HCT116 (cell line): ENCODE results near the gene PPP2R5C. TPM values are rescaled to one million over a fixed set of nuclear protein-coding genes. Genes with fewer than 3 reads are reported as not detected.

Experiments
- ATAC-seq: fragments of 200-7000 bp; cut with Tn5 transposase; 2 replicates; pipeline ENCODE4 v1.9.1; 2020; ENCODE audit warnings: mild to moderate bottlenecking, moderate library complexity
- BruUV-seq: library from RNA; stranded (reverse); fragments of 400-500 nt; replicated peaks from 2 replicates; lab custom pipeline; 2021; lab: Mats Ljungman, UMichigan
- CTCF ChIA-PET: fragments of 300-600 bp; sonication (Branson Sonifier 250); formaldehyde crosslinking; loops from one replicate; lab custom pipeline; 2021; ENCODE audit warnings: antibody characterized with exemption; lab: Charles Lee
- POLR2A ChIA-PET: fragments of 300-600, 350-600 bp; sonication (Branson Sonifier 250); formaldehyde crosslinking; loops from one replicate; lab custom pipeline; 2021; ENCODE audit warnings: antibody characterized with exemption; lab: Charles Lee
- RAD21 ChIA-PET, 2 experiments: fragments of 300-600 bp; sonication (Branson Sonifier 250); formaldehyde crosslinking; loops; one replicate each; lab custom pipeline; 2023; ENCODE audit warnings: low total read pairs in 2 of 2; ENCODE audit not compliant: uncharacterized antibody in 2 of 2, unreplicated experiment in 2 of 2, low non-redundant PET in 1 of 2; lab: Charles Lee
- DNase-seq: peaks from one replicate; pipeline ENCODE4 v3.0.0-alpha.2; 2010; ENCODE audit warnings: low read depth, low spot score
- H2AFZ ChIP-seq: fragments of 200-600 bp; shearing (Covaris generic), sonication (generic); 2 replicates; pipeline ENCODE4 v1.6.1; 2017; ENCODE audit warnings: low read depth, mixed run types, mixed read lengths, antibody characterized with exemption, low read length; ENCODE audit not compliant: poor library complexity, severe bottlenecking
- H3K27ac ChIP-seq: 2 replicates; pipeline ENCODE4 v1.5.1; 2012; ENCODE audit warnings: low read depth, low read length
- H3K27me3 ChIP-seq: fragments of 200-600 bp; sonication (generic); 2 replicates; pipeline ENCODE4 v1.6.1; 2016; ENCODE audit warnings: mixed run types, low read length, mixed read lengths; ENCODE audit not compliant: insufficient read depth
- H3K36me3 ChIP-seq, 2 experiments: fragments of 200-500 bp in 1 of 2; fragments of 200-600 bp in 1 of 2; sonication (Bioruptor generic) in 1 of 2; sonication (generic) in 1 of 2; 2 replicates each; pipeline versions ENCODE4 v1.5.1 to v1.6.1; 2014 to 2016; ENCODE audit warnings: low read length in 2 of 2, inconsistent platforms in 1 of 2, mixed read lengths in 1 of 2, mixed run types in 1 of 2; ENCODE audit not compliant: insufficient read depth in 2 of 2, control insufficient read depth in 1 of 2
- H3K4me1 ChIP-seq, 2 experiments: fragments of 200-600 bp in 1 of 2; sonication (generic) in 1 of 2; 2 replicates each; pipeline versions ENCODE4 v1.5.1 to v1.6.1; 2012 to 2017; ENCODE audit warnings: low read length in 2 of 2, inconsistent platforms in 1 of 2, mild to moderate bottlenecking in 1 of 2, mixed read lengths in 1 of 2, mixed run types in 1 of 2, moderate library complexity in 1 of 2; ENCODE audit not compliant: insufficient read depth in 2 of 2, control insufficient read depth in 1 of 2
- H3K4me2 ChIP-seq: fragments of 200-600 bp; sonication (generic); 2 replicates; pipeline ENCODE4 v1.6.1; 2017; ENCODE audit warnings: mixed run types, low read length, mixed read lengths
- H3K4me3 ChIP-seq, 2 experiments: fragments of 200-600 bp in 1 of 2; sonication (generic) in 1 of 2; replicated peaks in 1 of 2; 2 replicates each; pipeline ENCODE4 v1.5.1; 2011 to 2016; ENCODE audit warnings: low read length in 2 of 2, control low read depth in 1 of 2, low read depth in 1 of 2, mild to moderate bottlenecking in 1 of 2, mixed read lengths in 1 of 2, mixed run types in 1 of 2
- H3K79me2 ChIP-seq: fragments of 200-600 bp; sonication (generic); 2 replicates; pipeline ENCODE4 v1.6.1; 2017; ENCODE audit warnings: mild to moderate bottlenecking, mixed run types, low read length, moderate library complexity, mixed read lengths; ENCODE audit not compliant: insufficient read depth
- H3K9ac ChIP-seq: fragments of 200-600 bp; sonication (generic); 2 replicates; pipeline ENCODE4 v1.6.1; 2016; ENCODE audit warnings: low read length, mixed read lengths
- H3K9me2 ChIP-seq: fragments of 200-600 bp; sonication (generic), shearing (Covaris generic); 2 replicates; pipeline ENCODE4 v1.6.1; 2017; ENCODE audit warnings: mixed run types, mild to moderate bottlenecking, moderate library complexity; ENCODE audit not compliant: insufficient read depth
- H3K9me3 ChIP-seq, 2 experiments: fragments of 200-500 bp in 1 of 2; fragments of 200-600 bp in 1 of 2; sonication (Bioruptor generic) in 1 of 2; sonication (generic) in 1 of 2; 2 replicates each; pipeline ENCODE4 v1.6.1; 2014 to 2017; ENCODE audit warnings: low read length in 2 of 2, mixed read lengths in 2 of 2, inconsistent platforms in 1 of 2, low read depth in 1 of 2, mild to moderate bottlenecking in 1 of 2, mixed run types in 1 of 2, moderate library complexity in 1 of 2; ENCODE audit not compliant: control insufficient read depth in 1 of 2, insufficient read depth in 1 of 2
- H4K20me1 ChIP-seq: fragments of 200-600 bp; sonication (generic), shearing (Covaris generic); 2 replicates; pipeline ENCODE4 v1.6.1; 2017; ENCODE audit warnings: mixed run types, mild to moderate bottlenecking, moderate library complexity; ENCODE audit not compliant: insufficient read depth
- CEBPB ChIP-seq: IDR thresholded peaks from 2 replicates; pipeline ENCODE4 v1.6.1; 2012; ENCODE audit warnings: low read depth
- CTCF ChIP-seq, 3 experiments: fragments of 200-600 bp in 1 of 3; sonication (generic) in 1 of 3; IDR thresholded peaks in 2 of 3; conservative IDR thresholded peaks in 1 of 3; 2 replicates each; pipeline ENCODE4 v1.5.1; 2012 to 2017; ENCODE audit warnings: low read depth in 2 of 3, low read length in 2 of 3, antibody characterized with exemption in 1 of 3, borderline replicate concordance in 1 of 3, control low read depth in 1 of 3, mild to moderate bottlenecking in 1 of 3, mixed read lengths in 1 of 3, mixed run types in 1 of 3, moderate library complexity in 1 of 3; ENCODE audit not compliant: insufficient read depth in 1 of 3
- ELF1 ChIP-seq: IDR thresholded peaks from 2 replicates; pipeline ENCODE4 v1.6.1; 2012; ENCODE audit warnings: low read depth, borderline replicate concordance
- EZH2 ChIP-seq: fragments of 200-600 bp; sonication (generic); IDR thresholded peaks from 2 replicates; pipeline ENCODE4 v1.6.1; 2017; ENCODE audit warnings: antibody characterized with exemption, mixed run types
- JUND ChIP-seq: IDR thresholded peaks from 2 replicates; pipeline ENCODE4 v1.6.1; 2012
- MAX ChIP-seq: IDR thresholded peaks from 2 replicates; pipeline ENCODE4 v1.6.1; 2012
- POLR2A ChIP-seq: IDR thresholded peaks from 2 replicates; pipeline ENCODE4 v1.7.0; 2011; ENCODE audit warnings: borderline replicate concordance; ENCODE audit not compliant: insufficient read depth, insufficient read length; ENCODE audit errors: extremely low read depth
- POLR2AphosphoS5 ChIP-seq: IDR thresholded peaks from 2 replicates; pipeline ENCODE4 v1.6.1; 2011; ENCODE audit warnings: mild to moderate bottlenecking, low read depth, low read length, moderate library complexity
- RAD21 ChIP-seq: IDR thresholded peaks from 2 replicates; pipeline ENCODE4 v1.6.1; 2012; ENCODE audit warnings: low read depth, mild to moderate bottlenecking
- SIN3A ChIP-seq: IDR thresholded peaks from 2 replicates; pipeline ENCODE4 v1.6.1; 2012; ENCODE audit warnings: low read depth
- SRF ChIP-seq: IDR thresholded peaks from 2 replicates; pipeline ENCODE4 v1.6.1; 2012; ENCODE audit warnings: low read depth
- TCF7L2 ChIP-seq: IDR thresholded peaks from 2 replicates; pipeline ENCODE4 v1.7.0; 2011; ENCODE audit warnings: borderline replicate concordance, inconsistent platforms; ENCODE audit not compliant: insufficient read depth, insufficient read length; ENCODE audit errors: extremely low read depth
- ZFX ChIP-seq: fragments of 450-650 bp; IDR thresholded peaks from 2 replicates; pipeline ENCODE4 v1.6.1; 2017
- intact Hi-C: fragments of 100-400 bp; cut with micrococcal nuclease; formaldehyde crosslinking; loops from 2 replicates; pipeline ENCODE4 v1.10.0; 2022
- total RNA-seq: library from RNA; stranded (reverse); gene quantifications from one replicate; pipeline ENCODE4 v1.2.1, GENCODE V29; 2021; ENCODE audit not compliant: unreplicated experiment
- TF ChIP-seq, protein P1 (sequence below): IDR thresholded peaks from 2 replicates; pipeline ENCODE4 v1.6.1; 2012; ENCODE audit warnings: low read depth

PPP2R5C gene
- total RNA-seq, 1 experiment from 2014 or later = 117 TPM

DNA sequence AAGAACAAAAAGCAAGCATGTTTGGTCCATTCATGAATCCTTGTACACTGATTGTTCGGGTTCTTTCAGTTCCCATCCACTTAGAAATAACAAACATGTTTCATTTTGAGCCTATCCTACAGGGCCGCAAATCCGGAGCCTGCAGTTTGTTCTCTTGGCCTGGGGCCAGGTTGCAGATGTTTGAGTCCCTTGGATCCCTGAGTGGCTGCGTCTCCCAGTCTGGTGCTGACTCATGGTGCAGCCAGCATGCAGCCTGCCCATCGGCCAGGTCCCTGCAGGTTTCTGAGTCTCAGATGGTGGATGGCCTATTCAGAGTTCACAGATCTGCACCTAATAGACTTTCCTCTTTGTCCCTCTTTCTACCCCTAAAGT, 201.0 kb downstream of the PPP2R5C start:
- ChIA-PET CTCF (interaction anchor here (1.5 to 2.0 kb wide), 4 partner anchors 84 to 255 kb away, joined by 4 to 9 read pairs (median 6); no protein-coding TSS in a partner anchor), RAD21 (interaction anchor here in 1 of 2 experiments (0.7 to 1.2 kb wide), 2 partner anchors 134 to 192 kb away, joined by 3 to 6 read pairs; no protein-coding TSS in a partner anchor), POLR2A (interaction anchor here (0.6 to 0.7 kb wide), 2 partner anchors 218 to 344 kb away, joined by 3 to 10 read pairs; no protein-coding TSS in a partner anchor)
- Histone ChIP-seq H3K27ac (no peak overlapping the region), H3K36me3 (no peaks in the 10 kb centered on the region), H3K79me2 (peaks cover 31% of the 10 kb centered on the region), H3K27me3 (no peaks in the 10 kb centered on the region), H3K4me2 (peak overlapping the region; percentile 43), H3K9ac (0 out of 2 replicates have a peak overlapping the region, but pooled peaks have one; percentile 7), H3K9me3 (no peaks in the 10 kb centered on the region), H4K20me1 (no peaks in the 10 kb centered on the region), H3K4me1 (peaks cover 23 to 49% of the 10 kb centered on the region in 2 experiments; a peak in 3 of 4 replicates), H2AFZ (peak overlapping the region; percentile 10), H3K9me2 (no peaks in the 10 kb centered on the region), H3K4me3 (no peak overlapping the region)
- no TSS peak for BruUV-seq
- DNase-seq (peak; percentile 21), ATAC-seq (no peak)
- no peak for TF ChIP-seq SRF
- intact Hi-C loops = loop anchor here (5.0 kb wide), 2 partner anchors 175 to 190 kb away; partner anchors contain the start of gene WDR20

DNA sequence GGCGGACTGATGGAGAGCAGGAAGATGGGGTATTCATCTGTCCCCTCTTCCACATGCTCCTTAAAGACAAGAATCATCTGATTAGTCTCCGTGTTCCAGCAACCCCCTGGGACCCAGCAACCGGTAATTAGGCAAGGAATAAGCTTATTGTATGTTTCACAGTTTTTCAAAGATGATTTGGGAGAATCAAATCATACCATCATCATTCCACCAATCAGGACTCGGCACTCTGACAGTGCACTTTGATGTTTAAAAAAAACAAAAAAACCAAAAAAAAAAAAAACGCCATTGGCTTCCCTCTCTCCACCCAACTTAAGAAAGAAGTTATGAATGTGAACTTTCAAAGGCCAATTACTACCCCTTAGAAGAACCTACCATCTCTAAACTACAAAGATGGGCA, 201.5 kb downstream of the PPP2R5C start:
- ChIA-PET POLR2A (interaction anchor here (0.7 to 1.6 kb wide), 2 partner anchors 9 to 218 kb away, joined by 3 to 6 read pairs; no protein-coding TSS in a partner anchor), RAD21 (interaction anchor here in 1 of 2 experiments (0.7 kb wide), 1 partner anchor 134 kb away, joined by 3 read pairs; no protein-coding TSS in a partner anchor), CTCF (interaction anchor here (1.3 kb wide), 1 partner anchor 133 kb away, joined by 8 read pairs; no protein-coding TSS in a partner anchor)
- peaks cover 36% of the 10 kb centered on the region for H3K79me2 ChIP-seq
- no peaks in the 10 kb centered on the region for H3K9me2 ChIP-seq
- H3K36me3 ChIP-seq = no peaks in the 10 kb centered on the region
- no peaks in the 10 kb centered on the region for H4K20me1 ChIP-seq
- H3K4me2 ChIP-seq = peak overlapping the region; percentile 43; the same call in 1 of the 2 replicates
- ATAC-seq (no peak), DNase-seq (no peak)
- H3K9me3 ChIP-seq = no peaks in the 10 kb centered on the region
- peak overlapping the region; percentile 10 for H2AFZ ChIP-seq
- peak overlapping the region; percentile 7; the same call in 1 of the 2 replicates for H3K9ac ChIP-seq
- intact Hi-C loops = loop anchor here (5.0 kb wide), 2 partner anchors 174 to 191 kb away; partner anchors contain the start of gene WDR20
- H3K4me3 ChIP-seq = no peak overlapping the region
- no TSS peak for BruUV-seq
- H3K4me1 ChIP-seq = peaks cover 23 to 49% of the 10 kb centered on the region in 2 experiments; a peak in 3 of 4 replicates
- H3K27ac ChIP-seq = no peak overlapping the region
- no peaks in the 10 kb centered on the region for H3K27me3 ChIP-seq
- no peak for TF ChIP-seq POLR2A
- TF ChIP-seq, protein P1, sequence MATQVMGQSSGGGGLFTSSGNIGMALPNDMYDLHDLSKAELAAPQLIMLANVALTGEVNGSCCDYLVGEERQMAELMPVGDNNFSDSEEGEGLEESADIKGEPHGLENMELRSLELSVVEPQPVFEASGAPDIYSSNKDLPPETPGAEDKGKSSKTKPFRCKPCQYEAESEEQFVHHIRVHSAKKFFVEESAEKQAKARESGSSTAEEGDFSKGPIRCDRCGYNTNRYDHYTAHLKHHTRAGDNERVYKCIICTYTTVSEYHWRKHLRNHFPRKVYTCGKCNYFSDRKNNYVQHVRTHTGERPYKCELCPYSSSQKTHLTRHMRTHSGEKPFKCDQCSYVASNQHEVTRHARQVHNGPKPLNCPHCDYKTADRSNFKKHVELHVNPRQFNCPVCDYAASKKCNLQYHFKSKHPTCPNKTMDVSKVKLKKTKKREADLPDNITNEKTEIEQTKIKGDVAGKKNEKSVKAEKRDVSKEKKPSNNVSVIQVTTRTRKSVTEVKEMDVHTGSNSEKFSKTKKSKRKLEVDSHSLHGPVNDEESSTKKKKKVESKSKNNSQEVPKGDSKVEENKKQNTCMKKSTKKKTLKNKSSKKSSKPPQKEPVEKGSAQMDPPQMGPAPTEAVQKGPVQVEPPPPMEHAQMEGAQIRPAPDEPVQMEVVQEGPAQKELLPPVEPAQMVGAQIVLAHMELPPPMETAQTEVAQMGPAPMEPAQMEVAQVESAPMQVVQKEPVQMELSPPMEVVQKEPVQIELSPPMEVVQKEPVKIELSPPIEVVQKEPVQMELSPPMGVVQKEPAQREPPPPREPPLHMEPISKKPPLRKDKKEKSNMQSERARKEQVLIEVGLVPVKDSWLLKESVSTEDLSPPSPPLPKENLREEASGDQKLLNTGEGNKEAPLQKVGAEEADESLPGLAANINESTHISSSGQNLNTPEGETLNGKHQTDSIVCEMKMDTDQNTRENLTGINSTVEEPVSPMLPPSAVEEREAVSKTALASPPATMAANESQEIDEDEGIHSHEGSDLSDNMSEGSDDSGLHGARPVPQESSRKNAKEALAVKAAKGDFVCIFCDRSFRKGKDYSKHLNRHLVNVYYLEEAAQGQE = no peak
- no peak for TF ChIP-seq ZFX
- TF ChIP-seq MAX = no peak
- TF ChIP-seq ELF1 = no peak
- no peak for TF ChIP-seq POLR2AphosphoS5
- no peak for TF ChIP-seq CTCF (IDR thresholded peaks at IDR 0.05 in 2 of 3, conservative IDR thresholded peaks at IDR 0.05 in 1 of 3; ENCODE audit: borderline replicate concordance in 1 of 3, insufficient read depth in 1 of 3, low read depth in 2 of 3, low read length in 2 of 3)
- TF ChIP-seq RAD21 = no peak
- TF ChIP-seq CEBPB = no peak
- no peak for TF ChIP-seq JUND
- no peak for TF ChIP-seq TCF7L2
- TF ChIP-seq SIN3A = no peak
- no peak for TF ChIP-seq EZH2
